A549 (cell line): ENCODE data around the gene KNCN. TPM values are rescaled to one million over a fixed set of nuclear protein-coding genes. Genes with fewer than 3 reads are reported as not detected.

ENCODE experiments used
- ATAC-seq, 2 experiments: fragments of 200-7000 bp in 1 of 2; fragments of >200 bp in 1 of 2; cut with Nextera tagmentation in 1 of 2; cut with Tn5 transposase in 1 of 2; 3 replicates each; pipeline versions ENCODE4 v1.8.0 to v1.9.1; 2018 to 2020; ENCODE audit warnings: mild to moderate bottlenecking in 1 of 2, moderate library complexity in 1 of 2
- CTCF ChIA-PET: fragments of 300-600 bp; sonication (Branson Sonifier 250); formaldehyde crosslinking; extraction: SDS; loops from one replicate; lab custom pipeline; 2021; ENCODE audit warnings: antibody characterized with exemption, inconsistent platforms; lab: Yijun Ruan, JAX
- POLR2A ChIA-PET: fragments of 350-600 bp; formaldehyde crosslinking; extraction: SDS; loops from one replicate; lab custom pipeline; 2021; ENCODE audit warnings: antibody characterized with exemption, inconsistent platforms; lab: Yijun Ruan, JAX
- DNase-seq, 2 experiments: peaks; one replicate each; pipeline versions ENCODE4 v3.0.0 to v3.0.0-alpha.2; 2011 to 2016; ENCODE audit warnings: low read depth in 1 of 2, low spot score in 1 of 2
- FAIRE-seq: peaks from 2 replicates; lab custom pipeline; 2011; peaks lifted over from hg19 to GRCh38; lab: Jason Lieb, UNC
- H3K27ac ChIP-seq, 2 experiments: fragments of >200 bp; sonication (Bioruptor Twin); formaldehyde crosslinking; 3 replicates each; pipeline ENCODE4 v1.5.1; 2016 to 2017
- H3K4me1 ChIP-seq: fragments of >200 bp; sonication (Bioruptor Twin); formaldehyde crosslinking; 3 replicates; pipeline ENCODE4 v1.6.1; 2016
- H3K4me2 ChIP-seq: fragments of >200 bp; sonication (Bioruptor Twin); formaldehyde crosslinking; 3 replicates; pipeline ENCODE4 v1.6.1; 2016
- H3K4me3 ChIP-seq: fragments of >200 bp; sonication (Bioruptor Twin); formaldehyde crosslinking; 3 replicates; pipeline ENCODE4 v1.5.1; 2016
- H3K9me3 ChIP-seq: fragments of >200 bp; sonication (Bioruptor Twin); formaldehyde crosslinking; 3 replicates; pipeline ENCODE4 v1.6.1; 2016
- ATOH8 ChIP-seq: fragments of 250-450 bp; sonication (Bioruptor Pico); IDR thresholded peaks from 2 replicates; pipeline ENCODE4 v1.5.0; 2020; ENCODE audit warnings: low read depth, mild to moderate bottlenecking, moderate library complexity
- BCL3 ChIP-seq: fragments of >200 bp; sonication (Bioruptor Twin); formaldehyde crosslinking; IDR thresholded peaks from 3 replicates; pipeline ENCODE4 v1.6.1; 2016
- BHLHE40 ChIP-seq: IDR thresholded peaks from 2 replicates; pipeline ENCODE4 v1.6.1; 2012; ENCODE audit warnings: low read depth, low read length, inconsistent platforms
- CBX2 ChIP-seq: fragments of 200-600 bp; sonication (generic); IDR thresholded peaks from 2 replicates; pipeline ENCODE4 v1.6.1; 2016; ENCODE audit warnings: low read depth, mild to moderate bottlenecking, borderline replicate concordance
- CHD2 ChIP-seq: fragments of 150-350 bp; IDR thresholded peaks from 2 replicates; pipeline ENCODE4 v1.6.1; 2014; ENCODE audit warnings: low read length; ENCODE audit not compliant: partially characterized antibody
- EHMT2 ChIP-seq: fragments of 200-600 bp; sonication (generic); IDR thresholded peaks from 2 replicates; pipeline ENCODE4 v1.6.1; 2016; ENCODE audit warnings: antibody characterized with exemption, low read depth, mild to moderate bottlenecking, moderate library complexity
- EP300 ChIP-seq, 2 experiments: fragments of >200 bp; sonication (Bioruptor Twin); formaldehyde crosslinking; IDR thresholded peaks; 2 replicates in 1 of 2; 3 replicates in 1 of 2; pipeline ENCODE4 v1.6.1; 2016 to 2017
- FOSB ChIP-seq: fragments of 250-450 bp; sonication (Bioruptor Pico); IDR thresholded peaks from 2 replicates; pipeline ENCODE4 v1.5.0; 2020; ENCODE audit warnings: mild to moderate bottlenecking, moderate library complexity
- FOXS1 ChIP-seq: fragments of 250-450 bp; sonication (Bioruptor Pico); IDR thresholded peaks from 2 replicates; pipeline ENCODE4 v1.5.0; 2020; ENCODE audit warnings: mild to moderate bottlenecking, moderate library complexity
- GATA3 ChIP-seq: IDR thresholded peaks from 2 replicates; pipeline ENCODE4 v1.6.1; 2012; ENCODE audit warnings: borderline replicate concordance
- HDAC2 ChIP-seq: fragments of 200-600 bp; sonication (generic); IDR thresholded peaks from 2 replicates; pipeline ENCODE4 v1.6.1; 2016
- HEYL ChIP-seq: fragments of 250-450 bp; sonication (Bioruptor Pico); IDR thresholded peaks from 2 replicates; pipeline ENCODE4 v1.8.0; 2021; ENCODE audit warnings: mild to moderate bottlenecking, moderate library complexity
- HOXA7 ChIP-seq: fragments of 250-450 bp; sonication (Bioruptor Pico); IDR thresholded peaks from 2 replicates; pipeline ENCODE4 v1.5.0; 2020; ENCODE audit warnings: mild to moderate bottlenecking, moderate library complexity
- HOXB5 ChIP-seq: fragments of 250-450 bp; sonication (Bioruptor Pico); IDR thresholded peaks from 2 replicates; pipeline ENCODE4 v1.5.0; 2020; ENCODE audit warnings: mild to moderate bottlenecking, moderate library complexity
- JUNB ChIP-seq: fragments of >200 bp; sonication (Bioruptor Twin); formaldehyde crosslinking; IDR thresholded peaks from 2 replicates; pipeline ENCODE4 v1.6.1; 2016
- MAZ ChIP-seq: fragments of 150-350 bp; IDR thresholded peaks from 2 replicates; pipeline ENCODE4 v1.6.1; 2014; ENCODE audit warnings: antibody characterized with exemption, low read depth, low read length, borderline replicate concordance
- NPAS2 ChIP-seq: fragments of 250-450 bp; sonication (Bioruptor Pico); IDR thresholded peaks from 2 replicates; pipeline ENCODE4 v1.8.0; 2022; ENCODE audit warnings: mild to moderate bottlenecking, moderate library complexity, borderline replicate concordance
- PHF8 ChIP-seq: fragments of 200-600 bp; sonication (generic); IDR thresholded peaks from 2 replicates; pipeline ENCODE4 v1.6.1; 2016; ENCODE audit warnings: low read depth, mild to moderate bottlenecking, antibody characterized with exemption, moderate library complexity, borderline replicate concordance
- POLR2A ChIP-seq: IDR thresholded peaks from 2 replicates; pipeline ENCODE4 v1.6.1; 2012; ENCODE audit warnings: mild to moderate bottlenecking, low read length
- RNF2 ChIP-seq: fragments of 200-600 bp; sonication (generic); IDR thresholded peaks from 2 replicates; pipeline ENCODE4 v1.6.1; 2016; ENCODE audit warnings: low read depth, mild to moderate bottlenecking, antibody characterized with exemption, moderate library complexity, borderline replicate concordance
- SMC3 ChIP-seq: fragments of >200 bp; sonication (Bioruptor Twin); formaldehyde crosslinking; IDR thresholded peaks from 3 replicates; pipeline ENCODE4 v1.6.1; 2018; ENCODE audit warnings: inconsistent platforms
- TFCP2L1 ChIP-seq: fragments of 250-450 bp; sonication (Bioruptor Pico); IDR thresholded peaks from 2 replicates; pipeline ENCODE4 v1.5.0; 2021; ENCODE audit warnings: mild to moderate bottlenecking
- TP53 ChIP-seq: fragments of 250-450 bp; sonication (Bioruptor Pico); IDR thresholded peaks from 2 replicates; pipeline ENCODE4 v1.5.0; 2021; ENCODE audit warnings: mild to moderate bottlenecking, moderate library complexity
- ZFP36 ChIP-seq: fragments of 450-650 bp; IDR thresholded peaks from 2 replicates; pipeline ENCODE4 v1.6.1; 2014; ENCODE audit warnings: borderline replicate concordance; ENCODE audit not compliant: partially characterized antibody
- WGBS: methylation state at CpG from one replicate; pipeline ENCODE4 v1.1.6; 2017; ENCODE audit errors: missing lambda C conversion rate; 5-methylcytosine and 5-hydroxymethylcytosine counted together
- polyA plus RNA-seq, 4 experiments: library from polyadenylated mRNA; depleted of rRNA in 3 of 4; stranded (reverse); fragments of >200 nt; fragmentation: RNase III in 1 of 4; extraction: RNeasy Plus Mini Kit Qiagen cat#74134 plus additional on column Dnase treatment in 1 of 4; gene quantifications; 2 replicates in 3 of 4; 3 replicates in 1 of 4; pipeline ENCODE4 v1.2.3, GENCODE V29; 2011 to 2017

The KNCN gene
- polyA plus RNA-seq, 2 of the 4 experiments (the other 2 are of a cell fraction), result not detected

GRCh38 chr1:46524843-46525242 is 26.6 kb downstream of the KNCN start (continued):
- TF ChIP-seq ATOH8 (CRISPR knock-in tag) (no peak), HOXA7 (CRISPR knock-in tag) (no peak)

- FAIRE-seq (no peak), ATAC-seq (no peak), DNase-seq (no peak)
- Histone ChIP-seq H3K4me1 (peaks cover 69% of the 10 kb centered on the region), H3K4me2 (no peak overlapping the region), H3K4me3 (no peak overlapping the region), H3K9me3 (no peaks in the 10 kb centered on the region), H3K27ac (peak overlapping the region; percentile 85 to 97)
- 89% methylated on average over 8 of the region's 11 CpGs for WGBS
- TF ChIP-seq TP53 (CRISPR knock-in tag), result no peak
- no peak for TF ChIP-seq EHMT2
- no peak for TF ChIP-seq TFCP2L1
- no peak for TF ChIP-seq CHD2
- no peak for TF ChIP-seq BCL3
- TF ChIP-seq CBX2, result no peak
- no peak for TF ChIP-seq HOXB5 (CRISPR knock-in tag)
- no peak for TF ChIP-seq GATA3
- TF ChIP-seq ATOH8 (CRISPR knock-in tag), result no peak
- TF ChIP-seq MAZ, result no peak
- TF ChIP-seq SMC3, result no peak
- TF ChIP-seq POLR2A, result no peak
- no peak for TF ChIP-seq JUNB
- no peak for TF ChIP-seq FOXS1
- no peak for TF ChIP-seq ZFP36
- CTCF ChIA-PET, result interaction anchor here (0.6 to 6.5 kb wide), 9 partner anchors 10 to 119 kb away, joined by 3 to 56 read pairs (median 4); a partner anchor contains a TSS
- POLR2A ChIA-PET, result no interaction called here
Observed at GRCh38 chr1:46523496-46524353, 27.7 kb downstream of the KNCN start.

GRCh38 chr1:46522969-46523320 is 28.5 kb downstream of the KNCN start:
- TF ChIP-seq HEYL (CRISPR knock-in tag) (no peak), BHLHE40 (no peak), NPAS2 (CRISPR knock-in tag) (no peak), PHF8 (no peak), HDAC2 (no peak), EP300 (IDR thresholded peaks at IDR 0.05) (no peak), RNF2 (no peak), FOSB (CRISPR knock-in tag) (no peak)
- Histone ChIP-seq H3K4me2 (peak overlapping the region; percentile 53), H3K9me3 (no peaks in the 10 kb centered on the region), H3K4me1 (peaks cover 76% of the 10 kb centered on the region), H3K4me3 (no peak overlapping the region), H3K27ac (peak overlapping the region; percentile 85 to 97)
- WGBS, result 94% methylated on average over 13 of the region's 13 CpGs
- no peak for FAIRE-seq
- DNase-seq, result no peak
- ATAC-seq, result no peak
- CTCF ChIA-PET, result interaction anchor here (0.7 to 6.5 kb wide), 8 partner anchors 9 to 119 kb away, joined by 3 to 56 read pairs (median 14); a partner anchor contains a TSS
- POLR2A ChIA-PET, result interaction anchor here (0.9 kb wide), 1 partner anchor 14 kb away, joined by 3 read pairs; no protein-coding TSS in a partner anchor
